ENCODE results near the gene LAMC2.
"Not testable (repeated sequence)": the region's sequence is repeated elsewhere in the genome, so short reads cannot be mapped to it uniquely, and the experiment has no call there.

- not testable (repeated sequence) for TF ChIP-seq CTCF (IDR thresholded peaks at IDR 0.05; ENCODE audit: borderline replicate concordance, extremely low read depth, low read length, poor library complexity, severe bottlenecking); EZH2 (IDR thresholded peaks at IDR 0.05; ENCODE audit: borderline replicate concordance, low read depth, low read length, severe bottlenecking)
Observed at GRCh38 chr1:183240853-183241252, 54.8 kb downstream of the LAMC2 start.
